ENCODE measurements around the gene ZFP91.

DNA sequence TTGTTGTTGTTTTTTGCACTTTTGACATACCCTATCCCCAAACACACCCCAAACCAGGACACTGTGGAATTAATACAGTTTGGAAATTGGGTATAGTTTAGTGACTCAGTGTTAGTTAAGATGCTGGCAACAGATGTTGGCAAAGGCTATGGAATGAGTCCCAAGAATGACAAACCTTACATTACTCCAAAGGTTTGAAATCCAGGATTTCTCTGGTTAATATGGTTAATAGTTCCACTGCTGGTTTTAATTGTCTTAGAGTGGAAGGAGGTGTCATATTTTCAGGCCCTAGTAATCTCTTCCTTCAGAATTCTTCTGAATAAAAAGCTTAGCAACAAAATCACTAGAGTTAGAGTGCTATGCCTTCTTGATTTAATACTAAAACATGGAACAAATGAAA is 4.0 kb upstream of the ZFP91 start:
- TF ChIP-seq, protein P1, sequence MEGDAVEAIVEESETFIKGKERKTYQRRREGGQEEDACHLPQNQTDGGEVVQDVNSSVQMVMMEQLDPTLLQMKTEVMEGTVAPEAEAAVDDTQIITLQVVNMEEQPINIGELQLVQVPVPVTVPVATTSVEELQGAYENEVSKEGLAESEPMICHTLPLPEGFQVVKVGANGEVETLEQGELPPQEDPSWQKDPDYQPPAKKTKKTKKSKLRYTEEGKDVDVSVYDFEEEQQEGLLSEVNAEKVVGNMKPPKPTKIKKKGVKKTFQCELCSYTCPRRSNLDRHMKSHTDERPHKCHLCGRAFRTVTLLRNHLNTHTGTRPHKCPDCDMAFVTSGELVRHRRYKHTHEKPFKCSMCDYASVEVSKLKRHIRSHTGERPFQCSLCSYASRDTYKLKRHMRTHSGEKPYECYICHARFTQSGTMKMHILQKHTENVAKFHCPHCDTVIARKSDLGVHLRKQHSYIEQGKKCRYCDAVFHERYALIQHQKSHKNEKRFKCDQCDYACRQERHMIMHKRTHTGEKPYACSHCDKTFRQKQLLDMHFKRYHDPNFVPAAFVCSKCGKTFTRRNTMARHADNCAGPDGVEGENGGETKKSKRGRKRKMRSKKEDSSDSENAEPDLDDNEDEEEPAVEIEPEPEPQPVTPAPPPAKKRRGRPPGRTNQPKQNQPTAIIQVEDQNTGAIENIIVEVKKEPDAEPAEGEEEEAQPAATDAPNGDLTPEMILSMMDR (IDR thresholded peaks at IDR 0.05): no peak
- TF ChIP-seq EZH2 (IDR thresholded peaks at IDR 0.05) (no peak), EZH2phosphoT487 (IDR thresholded peaks at IDR 0.05) (no peak)
